ENCODE results near the gene PDCL3.

Gene PDCL3

DNA sequence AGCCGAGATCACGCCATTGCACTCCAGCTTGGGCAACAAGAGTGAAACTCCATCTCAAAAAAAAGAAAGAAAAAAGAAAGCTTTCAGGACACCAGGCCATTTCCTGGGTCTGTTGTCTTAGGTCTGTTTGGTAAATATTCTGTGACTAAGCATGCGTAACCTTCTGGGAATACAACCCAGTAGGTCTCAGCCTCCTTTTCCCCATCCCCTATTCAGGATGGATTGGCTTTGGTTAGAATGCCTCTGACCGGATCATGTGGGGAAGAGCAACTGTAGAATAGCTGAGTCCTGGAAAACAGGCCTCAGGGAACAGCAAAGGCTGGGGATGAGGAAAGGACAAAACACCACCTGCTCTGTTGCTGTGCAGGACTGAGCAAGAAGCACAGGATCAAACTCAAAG, 1.6 kb upstream of the PDCL3 start:
- no peak for DNase-seq

DNA sequence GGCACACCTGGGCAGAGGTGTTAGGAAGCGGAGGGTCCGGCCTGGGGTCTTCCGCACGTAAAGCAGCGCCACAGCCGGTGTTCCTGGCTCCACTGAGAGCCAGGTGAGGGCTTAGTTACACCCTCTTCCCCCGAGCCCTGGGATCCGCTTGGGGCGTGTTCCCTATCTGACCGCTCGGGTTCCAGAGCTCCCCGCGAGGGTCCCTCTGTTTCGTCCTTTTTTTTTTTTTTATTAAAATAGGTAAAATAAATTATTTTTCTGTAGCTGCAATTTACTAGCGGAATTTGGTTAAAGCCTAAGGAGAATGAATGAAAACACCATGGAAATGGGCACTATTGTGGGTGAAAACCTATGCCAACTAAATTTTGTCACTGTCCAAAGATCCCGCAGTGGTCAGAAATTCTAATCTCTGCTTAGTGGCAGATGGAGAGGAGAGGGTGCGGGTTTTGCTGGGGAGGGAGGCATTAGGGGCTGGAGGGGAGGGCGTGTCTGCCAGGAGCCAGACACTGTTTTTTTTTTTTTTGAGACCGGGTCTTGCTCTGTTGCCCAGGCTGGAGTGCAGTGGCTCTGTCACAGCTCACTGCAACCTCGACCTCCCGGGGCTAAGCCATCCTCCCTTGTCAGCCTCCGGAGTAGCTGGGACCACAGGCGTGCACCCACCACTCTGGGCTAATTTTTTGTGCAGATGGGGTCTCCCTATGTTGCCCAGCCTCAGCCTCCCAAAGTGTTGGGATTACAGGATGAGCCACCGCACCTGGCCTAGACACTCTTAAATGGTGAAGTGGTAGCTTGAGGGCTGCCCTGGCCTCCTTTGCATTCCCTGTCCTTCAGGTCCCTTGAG, 834 bp downstream of the PDCL3 start:
- DNase-seq = no peak

DNA sequence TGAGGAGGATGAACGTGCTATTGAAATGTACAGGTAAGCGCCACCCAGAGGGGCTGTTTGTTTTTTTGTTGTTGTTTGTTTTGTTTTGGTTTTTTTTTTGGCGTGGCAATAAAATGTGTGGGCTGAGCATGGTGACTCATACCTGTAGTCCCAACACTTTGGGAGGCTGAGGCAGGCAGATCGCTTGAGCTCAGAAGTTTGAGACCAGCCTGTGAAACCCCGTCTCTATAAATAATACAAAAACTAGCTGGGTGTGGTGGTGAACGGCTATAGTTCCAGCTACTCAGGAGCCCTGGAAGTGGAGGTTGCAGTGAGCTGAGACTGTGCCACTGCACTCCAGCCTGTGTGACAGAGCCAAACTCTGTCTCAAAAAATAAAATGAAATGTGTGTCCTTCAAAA, 6.2 kb downstream of the PDCL3 start:
- DNase-seq = no peak

DNA sequence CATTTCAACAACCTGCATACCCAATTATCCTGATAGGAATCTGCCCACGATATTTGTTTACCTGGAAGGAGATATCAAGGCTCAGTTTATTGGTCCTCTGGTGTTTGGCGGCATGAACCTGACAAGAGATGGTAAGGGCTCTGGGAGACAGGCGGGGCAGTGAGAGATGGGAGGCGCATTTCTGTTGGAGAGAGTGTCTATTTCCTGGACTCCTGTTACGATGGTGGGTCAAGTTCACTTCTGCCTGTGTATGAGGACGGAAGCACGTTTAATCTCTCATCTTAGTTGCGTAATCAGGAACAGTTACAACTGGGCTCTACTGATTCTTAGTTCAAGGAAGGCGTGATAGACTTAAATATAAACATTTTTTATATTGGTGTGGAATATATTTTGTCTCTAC, 8.9 kb downstream of the PDCL3 start:
- DNase-seq = no peak

DNA sequence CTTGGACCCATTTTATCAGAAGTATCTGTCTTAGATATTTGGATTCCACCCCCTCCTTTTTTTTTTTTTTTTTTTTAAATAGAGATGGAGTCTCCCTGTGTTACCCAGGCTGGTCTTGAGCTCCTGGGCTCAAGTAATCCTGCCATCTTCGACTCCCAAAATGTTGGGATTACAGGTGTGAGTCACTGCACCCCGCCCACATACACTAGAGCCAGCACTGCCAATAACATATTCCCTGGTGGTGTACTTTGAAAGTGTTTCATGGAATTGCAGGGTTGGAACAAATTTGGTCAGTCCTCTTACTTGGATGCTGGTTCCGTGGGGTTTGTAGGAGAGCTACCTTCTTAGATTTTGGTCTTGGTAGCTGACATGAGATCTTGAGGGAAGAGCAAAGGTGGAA, 15.0 kb downstream of the PDCL3 start:
- DNase-seq = no peak

DNA sequence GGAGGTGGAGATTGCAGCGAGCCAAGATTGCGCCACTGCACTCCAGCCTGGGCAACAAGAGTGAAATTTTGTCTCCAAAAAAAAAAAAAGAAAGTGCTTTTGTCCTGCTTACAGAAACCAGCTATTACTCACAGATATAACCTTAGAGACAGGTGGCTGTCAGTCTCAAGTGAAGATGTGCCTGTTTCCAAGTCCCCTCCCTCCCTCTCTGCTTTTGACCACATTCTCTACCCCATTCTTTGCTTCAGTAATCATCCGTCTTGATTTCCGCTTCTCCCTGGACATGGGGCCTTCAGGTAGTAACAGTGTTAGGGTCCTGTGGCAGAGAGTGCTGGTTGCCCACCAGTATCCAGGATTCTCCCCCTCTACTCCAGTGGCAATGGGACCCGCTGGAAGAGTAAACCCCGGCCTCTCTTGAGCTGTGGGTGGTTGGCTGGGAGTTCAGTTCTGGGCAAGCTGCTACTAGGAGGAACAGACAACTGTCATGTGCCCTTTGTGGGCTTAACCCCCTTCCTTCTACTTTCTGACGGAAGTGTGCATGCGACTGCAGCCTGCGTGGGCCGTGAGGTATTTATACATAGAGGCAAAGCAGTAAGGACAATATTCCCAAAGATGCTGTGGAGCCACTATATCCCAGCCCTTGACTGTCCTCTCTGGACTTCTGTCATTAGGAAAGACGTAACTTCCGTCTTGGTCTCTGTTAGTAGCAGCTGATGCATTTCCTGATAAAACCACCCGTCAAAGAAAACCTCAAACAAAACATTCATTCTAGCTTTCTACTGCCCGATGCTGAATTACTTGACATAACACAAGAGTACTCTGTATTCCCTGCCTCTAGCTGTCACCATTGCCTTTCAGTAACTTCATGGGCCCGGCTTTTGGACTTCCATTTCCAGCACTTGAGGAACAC, 17.8 kb downstream of the PDCL3 start:
- DNase-seq = peak; percentile 45

DNA sequence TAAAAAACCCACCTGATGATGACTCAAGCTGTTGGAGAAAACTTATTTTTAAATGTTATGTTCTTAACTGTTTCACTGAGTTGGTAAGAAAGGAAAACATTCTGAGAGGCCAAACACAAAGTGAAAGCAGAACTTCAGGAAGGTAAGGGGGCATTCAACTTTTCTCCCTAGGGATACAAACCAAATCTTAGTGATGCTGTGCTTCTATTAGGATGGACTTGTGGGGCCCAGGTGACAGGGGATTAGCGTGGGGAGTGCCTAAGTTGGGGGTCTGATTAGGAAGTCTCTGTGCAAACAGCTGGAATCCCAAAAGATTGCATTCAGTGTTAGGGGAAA, 18.5 kb downstream of the PDCL3 start:
- DNase-seq = no peak

DNA sequence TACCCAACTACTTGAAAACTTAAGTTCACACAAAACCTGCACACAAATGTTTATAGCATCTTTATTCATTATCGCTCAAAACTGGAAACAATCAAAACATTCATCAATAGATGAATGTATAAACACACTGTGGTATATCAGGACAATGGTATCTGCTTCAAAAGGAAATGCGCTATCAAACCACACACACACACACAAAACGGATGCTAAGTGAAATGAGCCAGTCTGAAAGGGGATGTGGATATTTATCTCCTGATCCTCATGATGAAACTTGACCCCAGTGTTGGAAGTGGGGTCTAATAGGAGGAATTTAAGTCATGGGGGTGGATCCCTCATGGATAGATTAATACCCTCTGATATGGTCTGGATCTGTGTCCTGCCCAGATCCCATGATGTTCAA, 22.0 kb downstream of the PDCL3 start:
- DNase-seq = no peak

DNA sequence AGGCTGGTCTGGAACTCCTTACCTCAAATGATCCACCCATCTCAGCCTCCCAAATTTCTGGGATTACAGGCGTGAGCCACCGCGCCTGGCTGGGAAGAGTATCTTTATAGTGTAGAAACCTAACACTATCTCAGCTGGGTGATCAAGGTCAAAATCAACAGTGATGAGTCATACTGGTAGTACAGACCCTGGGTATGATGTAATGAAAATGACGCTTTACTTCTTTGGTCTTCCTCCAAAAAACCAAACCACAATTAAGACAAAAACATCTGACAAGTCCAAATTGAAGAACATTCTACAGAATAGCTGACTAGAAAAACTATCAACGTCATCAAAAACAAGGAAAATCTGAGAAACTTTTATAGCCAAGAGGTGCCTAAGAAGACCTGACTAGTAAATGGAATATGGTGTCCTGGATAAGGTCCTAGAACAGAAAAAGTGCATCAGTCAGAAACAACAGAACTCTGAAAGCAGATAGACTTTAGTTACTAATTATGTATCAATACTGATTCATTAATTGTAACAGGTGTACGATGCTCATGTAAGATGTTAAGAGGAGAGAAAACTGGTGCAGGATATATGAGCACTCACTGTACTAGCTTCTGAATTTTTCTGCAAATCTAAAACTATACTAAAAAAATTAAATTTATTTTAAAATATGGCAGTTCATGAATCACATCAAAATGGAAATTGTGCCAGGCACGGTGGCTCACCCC, 25.4 kb downstream of the PDCL3 start:
- no peak for DNase-seq

DNA sequence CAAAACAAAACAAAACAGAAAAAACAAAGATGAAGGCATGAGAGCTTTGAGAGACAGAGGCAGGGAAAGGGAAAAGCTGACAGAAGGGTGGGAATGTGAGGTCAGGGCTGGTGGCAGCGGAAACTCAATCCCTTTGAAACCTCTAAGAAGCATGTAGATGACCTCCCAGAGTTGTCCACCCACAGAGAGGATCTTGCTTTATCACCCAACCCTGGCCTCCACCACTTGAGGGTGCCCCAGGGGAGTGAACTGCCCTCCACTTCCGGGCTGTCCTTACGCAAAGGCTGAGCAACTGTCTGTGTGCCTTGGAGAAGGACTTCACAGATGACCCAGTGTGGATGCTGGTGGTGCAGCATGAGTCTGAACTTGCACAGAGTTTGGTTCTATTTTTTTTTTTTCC, 26.7 kb downstream of the PDCL3 start:
- DNase-seq = no peak

DNA sequence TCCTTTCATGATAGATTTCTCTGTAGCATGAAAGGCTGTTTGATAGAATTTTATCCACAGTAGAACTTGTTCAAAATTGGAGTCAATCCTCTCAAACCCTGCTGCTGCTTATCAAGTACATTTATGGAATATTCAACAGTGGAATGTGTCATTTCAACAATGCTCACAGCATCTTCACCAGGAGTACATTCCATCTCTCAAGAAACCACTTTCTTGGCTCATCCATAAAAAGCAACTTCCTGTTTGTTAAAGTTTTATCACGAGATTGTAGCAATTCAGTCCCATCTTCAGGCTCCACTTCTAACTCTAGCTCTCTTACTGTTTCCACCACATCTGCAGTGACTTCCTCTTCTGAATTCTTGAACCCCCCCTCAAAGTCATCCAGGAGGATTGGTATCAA, 29.4 kb downstream of the PDCL3 start:
- no peak for DNase-seq

DNA sequence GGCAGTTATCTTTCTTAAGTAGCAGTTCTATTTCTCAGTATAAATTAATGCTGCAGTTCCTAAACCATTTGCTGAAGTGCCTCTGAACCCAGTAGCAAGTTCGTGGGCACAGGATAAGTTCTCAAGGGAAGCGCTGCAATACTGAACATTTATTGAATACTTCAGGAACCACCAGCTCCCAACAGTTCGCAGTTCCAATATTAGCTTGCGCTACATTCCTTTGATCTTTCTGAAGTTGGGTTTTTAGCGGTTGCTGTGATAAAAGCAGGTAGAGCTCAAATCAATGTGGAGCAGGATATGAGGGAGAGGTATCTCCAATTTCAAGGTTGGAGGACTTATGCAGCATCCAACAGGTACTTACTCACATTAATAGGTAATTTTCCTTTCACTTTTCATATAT, 33.7 kb downstream of the PDCL3 start:
- no peak for DNase-seq

DNA sequence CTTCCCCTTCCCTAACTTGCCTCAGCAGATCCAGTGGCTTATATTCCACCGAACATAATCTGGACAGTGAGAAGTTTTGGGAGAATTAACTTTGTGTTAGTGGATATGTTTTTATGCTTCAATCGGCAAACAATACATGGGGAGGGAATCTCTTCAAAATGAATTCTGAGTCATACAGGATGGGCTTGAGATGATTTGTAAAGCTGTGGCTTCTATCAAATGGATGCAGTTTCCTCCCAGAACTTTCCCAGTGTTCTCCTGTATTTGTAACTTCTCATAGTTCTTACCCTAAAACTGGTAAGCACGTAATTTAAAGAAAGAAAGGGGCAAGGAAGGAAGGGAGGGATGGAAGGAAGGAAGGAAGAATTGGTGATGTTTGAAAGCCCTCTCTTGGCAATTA, 36.8 kb downstream of the PDCL3 start:
- DNase-seq = no peak

DNA sequence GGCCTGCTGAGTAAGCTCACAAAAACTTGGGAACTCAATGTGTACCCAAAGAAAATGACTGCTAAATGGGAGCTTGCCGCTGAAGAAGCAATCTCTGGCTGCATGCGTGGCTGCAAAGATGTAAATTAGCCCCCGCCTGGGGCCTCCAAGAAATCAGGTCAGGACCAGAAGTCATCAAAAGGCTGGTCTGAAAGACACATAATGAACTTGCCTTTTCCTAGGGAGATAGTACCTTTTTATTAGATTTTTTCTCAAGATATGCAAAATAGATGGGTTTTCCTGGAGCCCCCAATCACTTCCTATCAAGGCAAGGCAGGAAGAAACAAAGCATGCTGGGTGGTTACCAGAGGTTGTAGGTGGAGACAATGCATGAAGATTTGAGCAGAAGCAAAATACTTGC, 38.9 kb downstream of the PDCL3 start:
- DNase-seq = no peak

DNA sequence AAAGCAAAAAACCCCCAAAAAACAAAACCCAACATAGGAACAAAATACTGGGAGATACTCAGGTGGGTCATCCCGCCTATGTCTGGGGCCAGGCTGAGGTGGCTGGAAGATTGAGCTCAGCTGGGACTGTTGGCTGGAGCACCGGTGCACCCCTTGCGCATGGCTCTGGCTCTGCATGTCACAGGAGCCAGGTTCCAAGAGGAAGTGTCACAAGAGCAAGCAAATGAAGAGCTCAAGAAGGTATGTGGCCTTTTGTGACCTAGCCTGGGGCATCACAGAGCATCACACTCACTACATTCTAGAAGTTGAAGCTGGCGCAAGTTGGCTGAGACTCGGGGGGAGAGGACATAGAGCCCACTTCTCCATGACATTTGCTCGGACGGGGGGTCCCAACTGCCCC, 40.6 kb downstream of the PDCL3 start:
- DNase-seq = no peak

DNA sequence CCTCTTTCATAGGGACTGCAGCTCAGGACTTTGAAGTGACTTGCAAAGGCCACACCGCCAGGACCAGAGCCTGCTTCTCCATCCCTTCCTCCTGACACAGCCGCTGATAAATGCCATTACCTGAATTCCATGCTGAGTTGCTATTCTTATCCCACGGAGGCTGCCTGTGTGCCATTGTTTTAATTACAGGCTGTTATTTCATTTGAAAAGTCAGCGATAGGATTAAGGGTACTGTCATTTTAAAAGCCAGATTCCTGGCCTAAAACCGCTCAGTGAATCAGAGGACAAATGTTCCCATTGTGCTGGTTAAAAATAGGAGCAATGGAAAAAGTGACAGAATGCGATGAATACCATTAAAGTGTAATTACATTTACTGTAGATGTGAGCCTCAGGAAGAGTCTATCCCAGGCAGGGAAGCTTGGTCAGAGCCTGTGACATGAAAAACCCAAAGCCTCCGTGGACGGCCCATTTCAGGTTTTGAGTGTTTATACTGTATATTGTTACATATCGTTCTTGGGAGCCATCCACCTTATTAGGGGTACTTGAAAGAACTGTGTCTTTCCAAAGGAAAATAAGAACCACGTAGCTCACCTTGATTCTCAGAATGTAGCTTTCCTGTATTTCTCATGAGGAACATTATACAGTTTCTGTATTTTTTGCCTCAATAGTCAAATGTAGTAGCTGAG, 41.3 kb downstream of the PDCL3 start:
- no peak for DNase-seq

DNA sequence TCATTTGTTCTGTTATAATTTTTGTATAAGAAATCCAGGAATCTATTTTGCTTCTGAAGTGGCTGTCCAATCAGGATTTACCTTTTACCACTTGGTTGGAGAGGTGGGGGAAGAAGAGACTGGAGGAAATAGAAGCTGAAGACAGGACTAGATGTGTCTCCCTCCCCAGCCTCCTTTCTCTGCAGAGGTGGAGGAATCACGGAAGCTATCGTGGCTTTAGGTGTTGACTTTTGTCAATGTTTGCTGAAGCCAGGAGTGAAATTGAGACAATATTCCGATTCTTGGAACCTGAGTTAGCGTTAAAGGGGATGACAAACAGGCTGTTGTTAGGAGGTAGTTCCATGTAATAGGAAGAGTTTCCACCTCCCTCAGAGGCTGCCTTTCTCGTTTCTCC, 43.5 kb downstream of the PDCL3 start:
- no peak for DNase-seq

DNA sequence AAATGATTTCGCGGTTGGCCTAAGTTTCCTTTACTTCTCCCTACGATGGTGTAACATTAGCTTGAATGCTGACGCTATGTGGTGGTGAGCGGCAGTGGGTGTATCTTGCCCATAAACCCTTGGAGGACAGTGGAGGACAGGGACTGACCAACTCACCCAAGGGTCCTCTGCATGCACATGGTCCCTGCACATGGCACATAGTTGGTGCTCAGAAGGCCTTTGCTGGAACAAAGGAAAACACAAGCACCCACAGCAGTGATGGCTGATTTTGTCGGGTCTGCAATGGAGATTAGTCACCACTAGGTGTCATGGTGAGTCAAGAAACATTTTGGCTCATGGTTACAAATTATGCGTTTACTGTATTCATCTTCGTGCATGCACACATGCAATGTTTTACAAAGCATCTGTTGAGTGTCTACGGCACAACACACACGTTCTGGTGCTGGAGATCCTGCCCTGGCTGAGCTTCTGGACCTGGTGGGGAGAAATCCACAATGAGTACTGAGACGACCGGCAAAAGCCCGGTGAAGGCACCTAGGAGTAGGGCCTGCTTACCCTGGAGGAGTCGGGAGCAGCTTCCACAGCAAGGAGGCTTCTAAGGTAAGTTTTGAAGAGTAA, 44.0 kb downstream of the PDCL3 start:
- DNase-seq = peak; percentile 33

DNA sequence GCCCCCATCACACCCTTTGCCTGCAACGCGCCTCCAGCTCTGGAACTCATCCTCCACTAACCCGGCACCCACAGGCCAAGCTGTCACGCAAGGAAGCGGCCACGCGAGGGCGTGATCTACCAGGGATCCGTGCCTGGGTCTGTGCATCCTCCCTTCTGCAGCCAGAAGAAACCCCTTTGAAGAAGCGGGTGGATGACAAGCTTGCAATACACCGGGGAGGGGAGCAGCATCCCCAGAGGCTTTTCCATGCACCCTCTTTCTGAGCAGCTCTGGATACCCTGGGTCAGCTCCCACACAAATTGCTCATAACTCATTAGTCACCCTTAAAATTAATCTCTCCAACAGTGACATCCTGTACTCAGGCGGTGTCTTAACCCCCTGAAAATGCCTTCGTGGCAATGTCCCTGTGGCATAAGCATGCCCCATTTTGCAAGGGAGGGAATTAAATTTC, 47.6 kb downstream of the PDCL3 start:
- DNase-seq = peak; percentile 74

DNA sequence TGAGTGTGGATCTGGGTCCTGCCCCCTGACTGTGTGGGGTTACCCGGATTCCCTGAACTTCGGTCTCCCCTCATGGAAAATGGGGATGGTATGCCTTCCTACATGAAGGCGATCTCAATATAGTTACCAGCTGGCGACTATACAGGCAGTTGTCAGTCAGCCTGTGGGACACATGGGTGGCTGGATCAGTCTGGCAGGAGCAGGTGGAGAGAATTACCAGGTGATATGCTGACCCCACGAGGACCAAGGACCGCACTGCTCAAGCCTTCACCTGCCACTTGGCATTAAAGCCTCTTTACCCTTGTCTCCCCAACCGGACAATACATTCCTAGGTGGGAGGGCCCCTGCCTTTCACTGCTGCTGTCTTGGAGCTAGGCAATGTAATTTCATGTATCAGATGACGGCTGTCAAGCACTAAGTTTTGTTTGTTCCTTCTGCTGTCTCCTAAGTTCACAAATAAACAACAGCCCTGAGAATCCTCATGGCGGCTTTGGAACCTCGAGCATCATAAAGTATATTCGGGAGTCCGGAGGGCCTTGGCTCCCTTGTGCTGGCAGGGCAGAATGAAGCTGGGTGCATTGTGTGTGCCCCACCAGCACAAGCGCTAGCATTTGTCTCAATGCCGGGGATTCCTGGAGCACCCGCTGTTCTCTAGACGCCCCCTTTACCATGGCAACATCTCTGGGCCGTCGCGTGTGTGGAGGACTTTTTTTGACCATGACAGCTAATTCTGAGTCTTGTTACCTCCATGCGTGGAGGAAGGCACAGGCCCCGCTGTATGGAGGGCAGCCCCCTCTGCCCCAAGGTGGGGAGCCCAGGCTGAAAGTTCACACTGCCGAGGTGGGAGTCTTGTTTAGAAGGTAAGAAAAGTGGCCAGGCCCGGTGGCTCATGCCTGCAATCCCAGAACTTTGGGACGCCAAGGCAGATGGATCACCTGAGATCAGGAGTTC, 48.6 kb downstream of the PDCL3 start:
- DNase-seq = no peak

DNA sequence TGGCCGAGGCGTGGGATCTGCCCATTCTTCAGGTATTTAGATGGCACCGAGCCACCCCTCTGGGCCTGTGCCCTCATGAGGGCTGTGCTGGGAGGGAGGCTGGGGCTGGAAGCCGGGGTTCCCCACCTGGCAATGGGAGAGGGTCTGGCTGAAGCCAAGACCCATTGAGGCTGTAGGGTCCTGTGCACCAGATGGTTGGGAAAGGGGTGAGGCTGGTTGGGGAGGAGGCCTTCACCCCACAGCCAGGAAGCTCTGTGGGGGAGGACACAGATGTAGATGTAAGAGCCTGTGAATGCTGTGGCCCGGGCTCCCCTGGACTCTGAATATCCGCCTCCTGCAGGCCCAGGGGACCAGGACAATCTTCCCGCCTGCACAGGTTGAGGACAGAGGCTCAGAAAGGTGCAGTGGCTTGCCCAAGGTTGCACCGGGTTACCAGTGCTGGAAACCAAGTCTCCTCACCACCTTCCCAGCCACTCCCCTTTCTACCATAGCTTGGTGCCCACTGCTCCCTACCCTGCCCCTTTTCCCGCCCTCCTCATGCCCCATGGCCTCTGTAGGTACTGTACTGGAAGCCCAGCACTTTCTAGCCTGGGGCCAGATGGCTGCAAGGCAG, 49.7 kb downstream of the PDCL3 start:
- no peak for DNase-seq

All from stimulated activated CD4-positive, alpha-beta T cell treated with anti-CD3 and anti-CD28 coated beads, Interleukin-4, amount 100 ng/mL, for 24 hours (primary cell).